ENCODE results near the gene PRMT7.

DNA sequence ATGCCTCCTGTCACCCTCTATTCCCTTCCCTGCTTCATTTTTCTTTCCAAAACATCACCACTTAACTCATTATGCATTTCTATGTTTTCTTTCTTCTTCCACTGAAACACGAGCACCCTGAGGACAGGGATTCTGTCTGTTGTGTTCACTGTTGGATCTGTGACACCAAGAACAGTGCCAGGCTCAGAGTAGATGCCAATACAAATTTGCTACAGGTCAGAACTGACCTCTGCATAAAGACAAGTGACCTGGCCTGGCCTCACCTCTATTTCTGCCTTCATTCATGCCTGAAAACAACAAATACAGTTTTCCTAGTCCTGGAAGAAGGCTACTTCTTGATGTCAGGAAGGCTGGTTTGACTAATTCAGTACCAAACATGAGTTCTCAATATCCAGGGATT lies 92.4 kb downstream of the PRMT7 start:
- TF ChIP-seq POLR2AphosphoS5 (IDR thresholded peaks at IDR 0.05), result no peak
- TF ChIP-seq, protein P1, sequence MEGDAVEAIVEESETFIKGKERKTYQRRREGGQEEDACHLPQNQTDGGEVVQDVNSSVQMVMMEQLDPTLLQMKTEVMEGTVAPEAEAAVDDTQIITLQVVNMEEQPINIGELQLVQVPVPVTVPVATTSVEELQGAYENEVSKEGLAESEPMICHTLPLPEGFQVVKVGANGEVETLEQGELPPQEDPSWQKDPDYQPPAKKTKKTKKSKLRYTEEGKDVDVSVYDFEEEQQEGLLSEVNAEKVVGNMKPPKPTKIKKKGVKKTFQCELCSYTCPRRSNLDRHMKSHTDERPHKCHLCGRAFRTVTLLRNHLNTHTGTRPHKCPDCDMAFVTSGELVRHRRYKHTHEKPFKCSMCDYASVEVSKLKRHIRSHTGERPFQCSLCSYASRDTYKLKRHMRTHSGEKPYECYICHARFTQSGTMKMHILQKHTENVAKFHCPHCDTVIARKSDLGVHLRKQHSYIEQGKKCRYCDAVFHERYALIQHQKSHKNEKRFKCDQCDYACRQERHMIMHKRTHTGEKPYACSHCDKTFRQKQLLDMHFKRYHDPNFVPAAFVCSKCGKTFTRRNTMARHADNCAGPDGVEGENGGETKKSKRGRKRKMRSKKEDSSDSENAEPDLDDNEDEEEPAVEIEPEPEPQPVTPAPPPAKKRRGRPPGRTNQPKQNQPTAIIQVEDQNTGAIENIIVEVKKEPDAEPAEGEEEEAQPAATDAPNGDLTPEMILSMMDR (IDR thresholded peaks at IDR 0.05), result no peak
- TF ChIP-seq EP300 (IDR thresholded peaks at IDR 0.05; ENCODE audit: low read depth), result no peak
- no peak for TF ChIP-seq POLR2A (IDR thresholded peaks at IDR 0.05)
